ENCODE data around the gene TGFBR3L.

The TGFBR3L gene

DNA sequence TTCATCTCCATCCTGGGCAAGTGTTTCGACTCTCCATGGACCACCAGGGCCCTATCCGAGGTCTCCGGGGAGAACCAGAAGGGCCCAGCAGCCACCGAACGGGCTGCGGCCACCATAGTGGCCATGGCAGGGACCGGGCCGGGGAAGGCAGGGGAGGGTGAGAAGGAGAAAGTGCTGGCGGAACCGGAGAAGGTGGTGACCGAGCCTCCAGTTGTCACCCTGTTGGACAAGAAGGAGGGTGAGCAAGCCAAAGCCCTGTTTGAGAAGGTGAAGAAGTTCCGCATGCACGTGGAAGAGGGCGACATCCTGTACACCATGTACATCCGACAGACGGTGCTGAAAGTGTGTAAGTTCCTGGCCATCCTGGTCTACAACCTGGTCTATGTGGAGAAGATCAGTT, 15.7 kb upstream of the TGFBR3L start:
- H3K36me3 ChIP-seq (ENCODE audit: control insufficient read depth in 1 of 2, insufficient read depth in 2 of 2, low read length in 2 of 2) = no peaks in the 10 kb centered on the region
- no peaks in the 10 kb centered on the region for H3K27me3 ChIP-seq (ENCODE audit: low read depth, low read length)
- peaks cover 0 to 8% of the 10 kb centered on the region in 2 donors for H3K4me1 ChIP-seq (ENCODE audit: control insufficient read depth in 1 of 2, insufficient read depth in 2 of 2, low read length in 2 of 2)
- no peak overlapping the region for H3K27ac ChIP-seq (ENCODE audit: low read length)
- no peak overlapping the region for H3K4me3 ChIP-seq (ENCODE audit: low read depth in 1 of 2, low read length in 2 of 2)
- no peaks in the 10 kb centered on the region for H3K9me3 ChIP-seq (ENCODE audit: control insufficient read depth in 1 of 2, low read length in 2 of 2)

- H3K27ac ChIP-seq (ENCODE audit: low read length) = no peak overlapping the region
- no peaks in the 10 kb centered on the region for H3K36me3 ChIP-seq (ENCODE audit: control insufficient read depth in 1 of 2, insufficient read depth in 2 of 2, low read length in 2 of 2)
- no peaks in the 10 kb centered on the region for H3K27me3 ChIP-seq (ENCODE audit: low read depth, low read length)
- H3K9me3 ChIP-seq (ENCODE audit: control insufficient read depth in 1 of 2, low read length in 2 of 2) = no peaks in the 10 kb centered on the region
- peaks cover 4 to 16% of the 10 kb centered on the region in 2 donors for H3K4me1 ChIP-seq (ENCODE audit: control insufficient read depth in 1 of 2, insufficient read depth in 2 of 2, low read length in 2 of 2)
- H3K4me3 ChIP-seq (ENCODE audit: low read depth in 1 of 2, low read length in 2 of 2) = no peak overlapping the region
Observed at GRCh38 chr19:7899751-7900378, 14.8 kb upstream of the TGFBR3L start.

DNA sequence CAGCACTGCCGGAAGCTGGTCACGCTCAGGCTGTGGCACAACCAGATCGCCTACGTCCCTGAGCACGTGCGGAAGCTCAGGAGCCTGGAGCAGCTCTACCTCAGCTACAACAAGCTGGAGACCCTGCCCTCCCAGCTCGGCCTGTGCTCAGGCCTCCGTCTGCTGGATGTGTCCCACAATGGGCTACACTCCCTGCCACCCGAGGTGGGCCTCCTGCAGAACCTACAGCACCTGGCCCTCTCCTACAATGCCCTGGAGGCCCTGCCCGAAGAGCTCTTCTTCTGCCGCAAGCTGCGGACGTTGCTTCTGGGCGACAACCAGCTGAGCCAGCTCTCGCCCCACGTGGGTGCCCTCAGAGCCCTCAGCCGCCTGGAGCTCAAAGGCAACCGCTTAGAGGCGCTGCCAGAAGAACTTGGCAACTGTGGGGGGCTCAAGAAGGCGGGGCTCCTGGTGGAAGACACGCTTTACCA, 14.2 kb upstream of the TGFBR3L start:
- Histone ChIP-seq H3K36me3 (ENCODE audit: control insufficient read depth in 1 of 2, insufficient read depth in 2 of 2, low read length in 2 of 2) (no peaks in the 10 kb centered on the region), H3K4me1 (ENCODE audit: control insufficient read depth in 1 of 2, insufficient read depth in 2 of 2, low read length in 2 of 2) (peaks cover 8 to 21% of the 10 kb centered on the region in 2 donors), H3K9me3 (ENCODE audit: control insufficient read depth in 1 of 2, low read length in 2 of 2) (no peaks in the 10 kb centered on the region), H3K4me3 (ENCODE audit: low read depth in 1 of 2, low read length in 2 of 2) (no peak overlapping the region), H3K27me3 (ENCODE audit: low read depth, low read length) (no peaks in the 10 kb centered on the region), H3K27ac (ENCODE audit: low read length) (no peak overlapping the region)

GRCh38 chr19:7900931-7901330, 13.7 kb upstream of the TGFBR3L start:
- Histone ChIP-seq H3K36me3 (ENCODE audit: control insufficient read depth in 1 of 2, insufficient read depth in 2 of 2, low read length in 2 of 2) (peaks cover 0 to 3% of the 10 kb centered on the region in 2 donors), H3K4me1 (ENCODE audit: control insufficient read depth in 1 of 2, insufficient read depth in 2 of 2, low read length in 2 of 2) (peaks cover 8 to 26% of the 10 kb centered on the region in 2 donors), H3K27me3 (ENCODE audit: low read depth, low read length) (no peaks in the 10 kb centered on the region), H3K9me3 (ENCODE audit: control insufficient read depth in 1 of 2, low read length in 2 of 2) (no peaks in the 10 kb centered on the region), H3K27ac (ENCODE audit: low read length) (no peak overlapping the region), H3K4me3 (ENCODE audit: low read depth in 1 of 2, low read length in 2 of 2) (no peak overlapping the region)

- Histone ChIP-seq H3K9me3 (ENCODE audit: control insufficient read depth in 1 of 2, low read length in 2 of 2) (no peaks in the 10 kb centered on the region), H3K4me1 (ENCODE audit: control insufficient read depth in 1 of 2, insufficient read depth in 2 of 2, low read length in 2 of 2) (peaks cover 8 to 30% of the 10 kb centered on the region in 2 donors), H3K36me3 (ENCODE audit: control insufficient read depth in 1 of 2, insufficient read depth in 2 of 2, low read length in 2 of 2) (peaks cover 0 to 6% of the 10 kb centered on the region in 2 donors), H3K4me3 (ENCODE audit: low read depth in 1 of 2, low read length in 2 of 2) (no peak overlapping the region), H3K27me3 (ENCODE audit: low read depth, low read length) (no peaks in the 10 kb centered on the region), H3K27ac (ENCODE audit: low read length) (no peak overlapping the region)
Observed at GRCh38 chr19:7901337-7901736, 13.3 kb upstream of the TGFBR3L start.

DNA sequence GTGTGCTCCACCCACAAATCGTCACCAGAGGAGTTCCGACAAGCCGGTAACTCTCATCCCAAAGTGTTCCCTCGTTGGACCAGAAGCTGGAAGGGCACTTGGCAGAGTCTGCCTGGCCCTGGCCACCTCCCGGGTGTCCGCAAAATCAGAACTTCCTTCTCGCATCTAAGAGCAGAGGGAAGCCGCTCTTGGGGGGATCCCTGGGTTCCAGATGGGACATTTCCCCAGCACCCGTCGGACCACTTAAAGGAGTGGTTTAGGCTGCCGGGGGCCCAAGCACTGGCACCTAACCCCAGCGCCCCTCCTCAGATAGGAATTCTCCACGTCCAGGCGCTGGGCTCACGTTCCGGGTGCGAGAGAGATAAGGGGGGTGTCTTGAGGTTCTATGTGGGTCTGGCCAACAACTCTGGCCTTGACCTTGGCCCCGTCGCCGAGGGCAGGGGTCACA, 11.8 kb upstream of the TGFBR3L start:
- Histone ChIP-seq H3K27ac (ENCODE audit: low read length) (peak overlapping the region; percentile 67), H3K27me3 (ENCODE audit: low read depth, low read length) (no peaks in the 10 kb centered on the region), H3K36me3 (ENCODE audit: control insufficient read depth in 1 of 2, insufficient read depth in 2 of 2, low read length in 2 of 2) (peaks cover 0 to 6% of the 10 kb centered on the region in 2 donors), H3K4me3 (ENCODE audit: low read depth in 1 of 2, low read length in 2 of 2) (peak overlapping the region; percentile 69 to 85), H3K4me1 (ENCODE audit: control insufficient read depth in 1 of 2, insufficient read depth in 2 of 2, low read length in 2 of 2) (peaks cover 8 to 38% of the 10 kb centered on the region in 2 donors), H3K9me3 (ENCODE audit: control insufficient read depth in 1 of 2, low read length in 2 of 2) (no peaks in the 10 kb centered on the region)

DNA sequence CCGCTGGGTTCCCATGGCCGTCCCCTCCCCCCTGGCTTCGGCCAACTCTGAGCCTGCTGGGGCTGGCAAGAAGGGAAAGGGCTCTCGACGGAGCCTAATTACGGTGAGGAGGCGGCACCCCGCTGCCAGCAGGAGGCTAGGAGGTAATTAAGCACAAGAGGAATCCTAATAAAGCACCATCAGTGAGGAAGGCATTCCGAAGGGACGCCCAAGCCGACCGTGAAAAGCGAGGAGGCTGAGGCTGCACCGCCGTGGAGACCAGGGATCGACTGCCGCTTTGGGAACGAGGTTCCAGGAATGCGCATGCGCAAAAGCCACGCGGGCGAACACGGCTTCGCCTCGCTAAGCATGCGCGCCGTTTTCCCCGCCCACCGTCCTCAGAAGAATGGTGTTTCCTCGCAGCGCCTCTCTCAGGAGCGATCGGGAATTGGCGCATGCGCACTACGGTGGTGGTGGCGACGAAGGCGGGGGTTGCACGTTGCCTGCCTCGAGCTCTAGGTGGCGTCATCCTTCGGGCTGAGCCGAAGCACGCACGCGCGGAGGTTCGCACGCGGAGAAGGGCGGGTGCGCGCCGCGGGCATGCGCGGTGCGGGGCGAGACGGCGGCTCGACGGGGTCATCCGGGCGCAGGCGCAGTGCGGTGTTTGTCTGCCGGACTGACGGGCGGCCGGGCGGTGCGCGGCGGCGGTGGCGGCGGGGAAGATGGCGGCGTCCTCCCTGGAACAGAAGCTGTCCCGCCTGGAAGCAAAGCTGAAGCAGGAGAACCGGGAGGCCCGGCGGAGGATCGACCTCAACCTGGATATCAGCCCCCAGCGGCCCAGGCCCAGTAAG, 11.2 kb upstream of the TGFBR3L start, which contains the start of gene MAP2K7:
Gene MAP2K7 (plus strand): TSS at position 634 of the 830 bp plus-strand sequence. CDS start 68 bp downstream, at position 702.
- Histone ChIP-seq H3K36me3 (ENCODE audit: control insufficient read depth in 1 of 2, insufficient read depth in 2 of 2, low read length in 2 of 2) (peaks cover 0 to 6% of the 10 kb centered on the region in 2 donors), H3K27ac (ENCODE audit: low read length) (peak within 1 kb of the TSS; percentile 67), H3K27me3 (ENCODE audit: low read depth, low read length) (no peaks in the 10 kb centered on the region), H3K4me3 (ENCODE audit: low read depth in 1 of 2, low read length in 2 of 2) (peak within 1 kb of the TSS; percentile 84 to 85), H3K4me1 (ENCODE audit: control insufficient read depth in 1 of 2, insufficient read depth in 2 of 2, low read length in 2 of 2) (peaks cover 8 to 38% of the 10 kb centered on the region in 2 donors), H3K9me3 (ENCODE audit: control insufficient read depth in 1 of 2, low read length in 2 of 2) (no peaks in the 10 kb centered on the region)

- Histone ChIP-seq H3K36me3 (ENCODE audit: control insufficient read depth in 1 of 2, insufficient read depth in 2 of 2, low read length in 2 of 2) (peaks cover 0 to 12% of the 10 kb centered on the region in 2 donors), H3K4me1 (ENCODE audit: control insufficient read depth in 1 of 2, insufficient read depth in 2 of 2, low read length in 2 of 2) (peaks cover 8 to 38% of the 10 kb centered on the region in 2 donors), H3K4me3 (ENCODE audit: low read depth in 1 of 2, low read length in 2 of 2) (peak overlapping the region; percentile 84 to 85), H3K27me3 (ENCODE audit: low read depth, low read length) (no peaks in the 10 kb centered on the region), H3K27ac (ENCODE audit: low read length) (peak overlapping the region; percentile 51), H3K9me3 (ENCODE audit: control insufficient read depth in 1 of 2, low read length in 2 of 2) (no peaks in the 10 kb centered on the region)
Observed at GRCh38 chr19:7904074-7905020, 10.3 kb upstream of the TGFBR3L start.

- H3K36me3 ChIP-seq (ENCODE audit: control insufficient read depth in 1 of 2, insufficient read depth in 2 of 2, low read length in 2 of 2) = peaks cover 0 to 21% of the 10 kb centered on the region in 2 donors
- H3K4me1 ChIP-seq (ENCODE audit: control insufficient read depth in 1 of 2, insufficient read depth in 2 of 2, low read length in 2 of 2) = peaks cover 8 to 38% of the 10 kb centered on the region in 2 donors
- no peaks in the 10 kb centered on the region for H3K27me3 ChIP-seq (ENCODE audit: low read depth, low read length)
- H3K27ac ChIP-seq (ENCODE audit: low read length) = no peak overlapping the region
- no peaks in the 10 kb centered on the region for H3K9me3 ChIP-seq (ENCODE audit: control insufficient read depth in 1 of 2, low read length in 2 of 2)
- H3K4me3 ChIP-seq (ENCODE audit: low read depth in 1 of 2, low read length in 2 of 2) = peak overlapping the region; percentile 84 to 85
Observed at GRCh38 chr19:7905268-7905667, 9.4 kb upstream of the TGFBR3L start.

DNA sequence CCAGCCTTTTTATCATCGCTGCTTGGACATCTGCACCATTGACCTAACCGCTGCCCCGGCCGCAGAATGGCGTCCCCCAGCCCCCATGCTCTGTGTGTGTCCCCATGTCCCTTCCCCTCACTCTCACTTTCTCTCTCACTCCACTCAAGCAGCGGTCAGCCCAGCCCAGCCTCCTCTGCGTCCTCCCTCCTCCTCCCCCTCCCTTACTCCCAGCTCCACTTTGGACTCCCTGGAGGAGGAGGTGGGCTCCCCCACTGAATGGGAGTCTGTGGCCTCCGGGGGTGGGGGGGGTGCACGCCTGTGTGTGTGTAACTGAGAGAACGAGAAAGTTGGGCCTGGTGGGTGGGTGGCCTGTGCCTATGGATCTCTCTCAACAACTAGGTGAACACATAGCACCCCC, 8.8 kb upstream of the TGFBR3L start:
- H3K27ac ChIP-seq (ENCODE audit: low read length) = no peak overlapping the region
- H3K4me1 ChIP-seq (ENCODE audit: control insufficient read depth in 1 of 2, insufficient read depth in 2 of 2, low read length in 2 of 2) = peaks cover 8 to 38% of the 10 kb centered on the region in 2 donors
- H3K27me3 ChIP-seq (ENCODE audit: low read depth, low read length) = no peaks in the 10 kb centered on the region
- H3K9me3 ChIP-seq (ENCODE audit: control insufficient read depth in 1 of 2, low read length in 2 of 2) = no peaks in the 10 kb centered on the region
- peaks cover 0 to 27% of the 10 kb centered on the region in 2 donors for H3K36me3 ChIP-seq (ENCODE audit: control insufficient read depth in 1 of 2, insufficient read depth in 2 of 2, low read length in 2 of 2)
- no peak overlapping the region for H3K4me3 ChIP-seq (ENCODE audit: low read depth in 1 of 2, low read length in 2 of 2)
